Activated CD4-positive, alpha-beta T cell treated with anti-CD3 and anti-CD28 coated beads, Interleukin-2, Interleukin-6, amounts not matched to agents 100 ng/mL and 50 ng/mL, durations not matched to agents 16 hours and 8 hours (primary cell): ENCODE data around the gene FAAP20.
A peak's percentile ranks its signal among the peaks of the same experiment; 100 is the strongest.

Experiments
- DNase-seq: peaks from one replicate; pipeline ENCODE4 v3.0.0-alpha.2; 2020

Gene FAAP20

GRCh38 chr1:2176615-2177014, 18.0 kb downstream of the FAAP20 start:
- no peak for DNase-seq

GRCh38 chr1:2175681-2176454, 18.7 kb downstream of the FAAP20 start:
- DNase-seq, result no peak

DNA sequence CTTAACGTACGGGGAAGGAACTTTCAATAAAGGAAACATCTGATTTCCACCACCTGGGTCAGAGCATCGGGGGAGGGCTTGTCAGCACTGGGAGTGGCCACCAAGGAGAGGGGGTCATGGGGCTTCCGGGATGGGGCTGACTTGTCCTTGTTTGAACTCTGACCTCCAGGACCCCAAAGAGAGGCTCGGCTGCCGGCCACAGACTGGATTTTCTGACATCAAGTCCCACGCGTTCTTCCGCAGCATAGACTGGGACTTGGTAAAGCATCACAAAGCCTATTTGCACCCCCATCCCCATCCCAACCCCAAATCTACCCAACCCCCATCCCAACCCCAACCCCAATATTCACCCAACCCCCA, 19.5 kb downstream of the FAAP20 start:
- no peak for DNase-seq

- peak; percentile 52 for DNase-seq
These were observed 20.1 kb downstream of the FAAP20 start for GRCh38 chr1:2174348-2175054.

- DNase-seq, result no peak
These were observed 20.8 kb downstream of the FAAP20 start for GRCh38 chr1:2173546-2174347.

GRCh38 chr1:2172551-2173146, 21.9 kb downstream of the FAAP20 start:
- DNase-seq, result no peak

DNA sequence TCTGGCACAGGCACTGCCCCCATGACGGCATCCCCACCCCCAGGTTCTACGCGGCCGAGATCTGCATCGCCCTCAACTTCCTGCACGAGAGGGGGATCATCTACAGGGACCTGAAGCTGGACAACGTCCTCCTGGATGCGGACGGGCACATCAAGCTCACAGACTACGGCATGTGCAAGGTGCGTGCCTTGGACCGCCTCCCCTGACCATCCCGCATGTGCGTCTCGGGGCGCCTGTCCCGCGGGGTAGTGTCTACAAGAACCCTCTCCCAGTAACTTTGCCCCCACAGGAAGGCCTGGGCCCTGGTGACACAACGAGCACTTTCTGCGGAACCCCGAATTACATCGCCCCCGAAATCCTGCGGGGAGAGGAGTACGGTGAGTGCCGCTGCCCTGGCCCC, 22.6 kb downstream of the FAAP20 start:
- no peak for DNase-seq

DNA sequence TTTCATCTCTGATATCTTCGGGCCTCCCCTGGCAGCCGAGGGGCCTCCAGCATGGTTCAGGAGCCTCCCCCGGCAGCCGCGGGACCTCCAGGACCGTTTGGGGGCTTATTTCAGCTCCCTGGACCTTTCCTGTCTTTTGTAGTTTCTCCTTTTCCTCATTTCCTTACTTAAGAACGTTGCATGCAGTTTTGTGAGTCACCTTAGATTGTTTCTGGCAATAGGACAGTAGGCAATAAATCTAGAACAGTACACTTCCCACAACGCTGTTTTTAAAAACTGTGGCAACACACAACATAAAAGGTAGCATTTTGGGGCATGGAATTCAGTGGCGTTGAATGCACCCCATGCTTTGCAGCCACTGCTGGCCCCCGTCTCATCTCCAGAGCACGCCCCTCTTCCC, 24.4 kb downstream of the FAAP20 start:
- no peak for DNase-seq

- DNase-seq, result no peak
These were observed 25.3 kb downstream of the FAAP20 start for GRCh38 chr1:2169200-2169836.

GRCh38 chr1:2168535-2168934, 26.0 kb downstream of the FAAP20 start:
- DNase-seq, result no peak

GRCh38 chr1:2168090-2168489, 26.5 kb downstream of the FAAP20 start:
- DNase-seq, result no peak

DNA sequence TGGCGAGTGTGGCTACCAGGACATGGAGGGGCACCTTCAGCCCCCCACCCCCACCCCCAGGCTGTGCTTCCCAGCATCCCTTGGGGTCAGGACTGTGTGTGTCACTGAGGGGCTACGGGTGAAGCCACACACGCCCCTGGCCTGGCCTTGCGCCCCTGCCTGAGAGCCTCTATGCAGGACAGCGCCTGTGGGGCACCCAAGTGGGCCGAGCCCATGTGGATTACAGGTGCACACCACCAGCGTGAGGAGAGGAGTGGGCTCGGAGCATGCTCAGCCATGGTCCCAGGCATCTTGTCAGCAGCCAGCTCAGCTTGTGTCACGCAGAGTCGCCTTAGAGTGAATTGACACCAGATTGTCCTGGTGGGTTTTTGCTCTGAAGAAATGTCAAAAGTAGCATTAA, 27.9 kb downstream of the FAAP20 start:
- no peak for DNase-seq

DNA sequence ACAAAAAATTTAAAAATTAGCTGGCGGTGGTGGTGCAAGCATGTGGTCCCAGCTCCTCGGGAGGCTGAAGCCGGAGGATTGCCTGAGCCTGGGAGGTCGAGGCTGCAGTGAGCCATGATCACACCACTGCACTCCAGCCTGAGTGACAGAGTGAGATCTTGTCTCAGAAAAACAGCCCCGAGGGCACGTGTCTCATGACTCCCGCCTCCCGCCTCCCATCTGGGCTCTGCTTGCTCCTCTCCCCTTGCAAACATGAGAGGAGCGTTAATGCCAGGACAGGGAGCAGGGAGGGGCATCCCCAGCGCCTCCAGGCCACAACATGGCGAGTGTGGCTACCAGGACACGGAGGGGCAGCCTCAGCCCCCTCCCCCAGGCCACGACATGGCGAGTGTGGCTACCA, 28.3 kb downstream of the FAAP20 start:
- DNase-seq, result no peak

- no peak for DNase-seq
These were observed 28.9 kb downstream of the FAAP20 start for GRCh38 chr1:2165646-2166045.

DNA sequence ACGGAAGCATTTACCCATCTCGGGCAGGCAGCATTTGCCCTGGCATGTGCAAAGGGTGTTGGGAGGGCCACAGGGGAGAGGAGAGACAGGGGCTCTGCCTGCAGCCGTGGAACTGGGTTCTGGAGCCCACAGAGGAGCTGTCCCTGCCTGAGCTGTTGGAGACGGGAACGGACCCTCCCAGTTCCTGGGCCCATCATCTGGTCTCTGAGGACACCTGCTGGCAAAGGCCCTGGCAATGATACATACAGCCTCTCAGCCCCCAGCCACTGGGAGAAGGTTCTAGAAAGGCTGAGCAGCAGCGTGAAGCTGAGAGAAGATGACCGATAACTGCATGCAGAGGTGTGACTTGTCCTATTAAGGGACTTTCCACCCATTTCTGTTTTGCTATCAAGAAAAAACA, 31.4 kb downstream of the FAAP20 start:
- DNase-seq, result no peak

DNA sequence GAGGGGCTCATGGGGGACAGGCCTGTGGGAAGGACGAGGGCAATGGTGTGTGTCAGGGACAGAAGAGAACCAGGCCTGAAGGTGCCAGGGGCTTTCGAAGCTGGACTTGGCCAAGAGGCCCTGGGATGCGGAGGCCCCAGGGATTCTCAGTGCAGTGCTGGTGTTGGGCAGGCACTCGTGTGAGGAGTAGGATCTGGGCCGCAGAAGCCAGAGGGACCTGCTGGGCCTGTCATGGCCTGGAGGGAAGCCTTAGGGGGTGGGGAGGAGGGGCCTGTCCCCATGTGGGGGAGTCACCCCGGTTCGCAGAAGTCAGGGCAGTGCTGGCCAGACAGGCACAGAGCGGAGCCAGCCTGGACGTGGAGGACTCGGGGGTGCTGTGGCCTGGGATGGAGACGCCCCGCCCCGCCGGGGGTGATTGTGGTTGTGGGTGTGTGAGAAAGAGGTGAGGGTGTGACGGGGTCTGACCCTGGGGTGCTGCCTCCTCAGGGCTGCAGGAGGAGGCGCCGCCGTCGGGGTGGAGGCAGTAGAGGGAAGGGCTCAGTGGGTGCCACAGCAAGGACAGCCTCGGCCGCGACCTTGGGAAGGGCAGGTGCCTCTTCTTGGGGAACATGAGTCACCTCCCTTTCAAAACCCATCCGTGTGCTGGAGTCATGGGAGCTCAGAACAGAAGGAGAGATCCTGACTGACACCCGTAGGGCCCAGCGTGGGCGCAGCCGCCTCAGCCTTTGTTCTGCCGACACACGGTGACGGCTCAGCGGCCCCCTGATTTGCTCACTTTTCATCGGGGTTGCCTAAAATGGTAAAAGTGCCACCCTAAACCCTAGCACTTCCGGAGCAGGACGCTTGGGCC, 33.9 kb downstream of the FAAP20 start:
- no peak for DNase-seq

GRCh38 chr1:2159124-2159523, 35.4 kb downstream of the FAAP20 start:
- DNase-seq, result no peak

DNA sequence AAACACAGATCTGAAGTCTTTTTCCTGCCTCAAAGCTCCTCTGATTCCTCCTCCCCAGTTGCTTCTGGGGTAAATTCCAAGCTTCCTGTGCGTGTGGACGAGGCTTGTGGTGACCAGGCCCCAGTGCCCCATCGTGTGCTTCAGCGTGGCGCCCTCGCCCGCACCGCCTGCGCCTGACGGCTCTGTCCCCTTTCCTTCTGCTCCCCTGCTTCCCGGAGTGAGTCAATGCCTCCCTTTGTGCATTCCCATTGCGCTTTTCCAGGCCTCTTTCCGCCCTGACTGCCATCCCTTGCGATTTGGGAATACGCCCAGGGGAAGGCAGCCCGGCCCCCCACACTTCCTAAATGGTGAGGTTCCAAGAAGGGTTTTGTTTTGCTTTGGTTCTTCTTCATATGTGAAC, 36.3 kb downstream of the FAAP20 start:
- no peak for DNase-seq

- no peak for DNase-seq
These were observed 36.7 kb downstream of the FAAP20 start for GRCh38 chr1:2157856-2158255.

DNA sequence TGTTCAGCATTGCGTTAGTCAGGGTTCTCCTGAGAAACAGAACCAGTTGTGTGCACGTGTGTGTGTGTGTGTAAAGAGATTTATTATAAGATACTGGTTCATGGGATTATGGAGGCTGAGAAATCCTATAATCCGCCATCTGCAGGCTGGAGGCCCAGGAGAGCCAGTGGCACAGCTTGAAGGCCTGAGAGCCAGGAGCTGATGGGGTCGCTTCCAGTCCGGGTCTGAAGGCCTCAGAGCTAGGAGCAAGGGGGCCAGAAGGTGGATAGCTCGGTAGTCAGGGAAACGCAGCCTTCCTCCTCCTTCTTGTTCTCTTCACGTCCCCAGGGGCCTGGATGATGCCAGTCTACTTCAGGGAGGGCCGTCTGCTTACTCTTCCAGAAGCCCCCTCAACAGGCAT, 37.7 kb downstream of the FAAP20 start:
- no peak for DNase-seq

DNA sequence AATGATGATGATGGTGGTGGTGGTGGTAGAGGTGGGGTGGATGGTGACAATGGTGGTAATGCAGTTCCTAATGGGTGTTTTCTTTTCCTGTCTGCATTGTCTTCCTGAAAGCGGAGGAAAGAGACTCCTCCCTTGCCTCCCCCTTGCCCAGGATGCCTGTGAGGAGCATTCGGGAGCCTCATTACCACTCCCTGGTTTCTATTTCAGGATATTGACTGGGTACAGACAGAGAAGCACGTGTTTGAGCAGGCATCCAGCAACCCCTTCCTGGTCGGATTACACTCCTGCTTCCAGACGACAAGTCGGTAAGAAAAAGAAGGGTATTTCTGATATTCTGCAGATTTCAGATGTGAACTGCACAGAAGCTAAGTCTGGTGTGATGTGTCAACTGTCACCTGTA, 38.8 kb downstream of the FAAP20 start:
- DNase-seq, result no peak

GRCh38 chr1:2155147-2155598, 39.4 kb downstream of the FAAP20 start:
- DNase-seq, result no peak
